HCT116 (cell line): ENCODE measurements around the gene KDM7A.

Experiments
- ATF3 ChIP-seq: IDR thresholded peaks from 2 replicates; pipeline ENCODE4 v1.6.1; 2012
- EZH2 ChIP-seq: fragments of 200-600 bp; sonication (generic); IDR thresholded peaks from 2 replicates; pipeline ENCODE4 v1.6.1; 2017; ENCODE audit warnings: antibody characterized with exemption, mixed run types
- POLR2A ChIP-seq: IDR thresholded peaks from 2 replicates; pipeline ENCODE4 v1.7.0; 2011; ENCODE audit warnings: borderline replicate concordance; ENCODE audit not compliant: insufficient read depth, insufficient read length; ENCODE audit errors: extremely low read depth
- POLR2AphosphoS5 ChIP-seq: IDR thresholded peaks from 2 replicates; pipeline ENCODE4 v1.6.1; 2011; ENCODE audit warnings: mild to moderate bottlenecking, low read depth, low read length, moderate library complexity
- TF ChIP-seq, protein P1 (sequence below), 3 experiments: fragments of 200-600 bp in 1 of 3; sonication (generic) in 1 of 3; IDR thresholded peaks in 2 of 3; conservative IDR thresholded peaks in 1 of 3; 2 replicates each; pipeline ENCODE4 v1.5.1; 2012 to 2017; ENCODE audit warnings: low read depth in 2 of 3, low read length in 2 of 3, antibody characterized with exemption in 1 of 3, borderline replicate concordance in 1 of 3, control low read depth in 1 of 3, mild to moderate bottlenecking in 1 of 3, mixed read lengths in 1 of 3, mixed run types in 1 of 3, moderate library complexity in 1 of 3; ENCODE audit not compliant: insufficient read depth in 1 of 3

DNA sequence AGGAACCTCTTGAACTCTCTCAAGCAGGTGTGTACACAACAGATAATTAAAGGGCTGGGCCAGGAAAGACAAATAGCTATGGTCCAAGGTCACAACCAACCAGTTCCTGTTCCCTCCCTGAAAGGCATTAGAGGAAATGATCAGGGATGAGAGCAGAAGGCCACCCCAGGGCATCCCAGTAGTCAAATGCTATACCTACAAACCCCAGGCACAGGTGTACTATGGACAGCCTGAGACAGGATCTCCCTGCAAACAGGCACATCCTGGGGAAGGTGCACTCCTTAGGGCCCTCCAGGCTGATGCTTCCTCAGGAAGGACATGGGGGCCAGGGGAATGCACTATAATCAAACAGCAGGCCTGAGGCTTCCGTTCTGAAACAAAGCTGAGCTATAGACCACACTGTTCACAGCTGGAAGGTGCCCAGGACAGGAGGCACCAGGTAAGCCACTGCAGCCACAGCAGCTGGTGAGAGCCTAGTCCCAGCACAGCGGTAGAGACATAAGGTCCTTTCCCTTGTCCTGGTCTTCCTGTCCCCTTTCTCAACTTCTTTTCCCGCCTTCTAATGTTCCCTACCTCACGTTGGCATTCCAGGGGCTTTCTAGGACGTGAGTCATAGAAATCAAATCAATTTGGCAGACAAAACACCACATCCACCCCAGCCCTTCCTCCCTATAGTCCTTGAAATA is 127.3 kb downstream of the KDM7A start:
- TF ChIP-seq, protein P1, sequence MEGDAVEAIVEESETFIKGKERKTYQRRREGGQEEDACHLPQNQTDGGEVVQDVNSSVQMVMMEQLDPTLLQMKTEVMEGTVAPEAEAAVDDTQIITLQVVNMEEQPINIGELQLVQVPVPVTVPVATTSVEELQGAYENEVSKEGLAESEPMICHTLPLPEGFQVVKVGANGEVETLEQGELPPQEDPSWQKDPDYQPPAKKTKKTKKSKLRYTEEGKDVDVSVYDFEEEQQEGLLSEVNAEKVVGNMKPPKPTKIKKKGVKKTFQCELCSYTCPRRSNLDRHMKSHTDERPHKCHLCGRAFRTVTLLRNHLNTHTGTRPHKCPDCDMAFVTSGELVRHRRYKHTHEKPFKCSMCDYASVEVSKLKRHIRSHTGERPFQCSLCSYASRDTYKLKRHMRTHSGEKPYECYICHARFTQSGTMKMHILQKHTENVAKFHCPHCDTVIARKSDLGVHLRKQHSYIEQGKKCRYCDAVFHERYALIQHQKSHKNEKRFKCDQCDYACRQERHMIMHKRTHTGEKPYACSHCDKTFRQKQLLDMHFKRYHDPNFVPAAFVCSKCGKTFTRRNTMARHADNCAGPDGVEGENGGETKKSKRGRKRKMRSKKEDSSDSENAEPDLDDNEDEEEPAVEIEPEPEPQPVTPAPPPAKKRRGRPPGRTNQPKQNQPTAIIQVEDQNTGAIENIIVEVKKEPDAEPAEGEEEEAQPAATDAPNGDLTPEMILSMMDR (IDR thresholded peaks at IDR 0.05 in 2 of 3, conservative IDR thresholded peaks at IDR 0.05 in 1 of 3; ENCODE audit: borderline replicate concordance in 1 of 3, insufficient read depth in 1 of 3, low read depth in 2 of 3, low read length in 2 of 3) = no peak
- TF ChIP-seq POLR2A (no peak), EZH2 (no peak), ATF3 (no peak), POLR2AphosphoS5 (no peak)
